ENCODE results near the gene MXD1.
"Not testable (repeated sequence)": the region's sequence is repeated elsewhere in the genome, so short reads cannot be mapped to it uniquely, and the experiment has no call there.

MXD1 gene

DNA sequence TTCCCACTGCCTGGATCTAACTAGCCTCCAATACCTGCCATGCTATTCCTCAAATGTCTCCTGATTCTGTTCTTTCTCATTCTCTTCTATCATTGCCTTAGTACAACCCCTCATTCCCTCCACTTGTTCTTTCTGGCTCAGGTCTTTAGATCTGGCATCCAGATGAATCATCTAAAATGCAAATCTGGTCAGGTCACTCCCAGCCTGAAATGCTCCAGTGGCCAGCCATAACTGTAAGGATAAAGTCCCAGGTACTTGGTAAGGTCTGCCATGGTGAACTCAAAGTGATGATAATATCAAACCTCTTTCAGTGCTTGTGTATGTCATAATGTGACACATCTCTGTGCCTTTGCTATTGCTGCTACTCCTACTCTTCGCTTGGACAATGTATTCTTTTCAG lies 24.0 kb upstream of the MXD1 start:
- Histone ChIP-seq H3K79me2 (ENCODE audit: insufficient read depth, low read length) (peaks cover 22% of the 10 kb centered on the region), H3K4me2 (ENCODE audit: low read depth, low read length, poor library complexity, severe bottlenecking) (no peak overlapping the region), H3K9me3 (ENCODE audit: insufficient read depth, low read depth, low read length) (no peaks in the 10 kb centered on the region), H3F3A (ENCODE audit: low read depth) (no peaks in the 10 kb centered on the region), H3K9me2 (replicated peaks; ENCODE audit: low read depth, low read length) (no peaks in the 10 kb centered on the region), H3K4me3 (ENCODE audit: low read length, poor library complexity, severe bottlenecking) (no peak overlapping the region), H3K4me1 (ENCODE audit: insufficient read depth, low read length, poor library complexity, severe bottlenecking) (peaks cover 18% of the 10 kb centered on the region), H2AFZ (ENCODE audit: low read length) (no peak overlapping the region), H3K9ac (ENCODE audit: low read depth, low read length, poor library complexity, severe bottlenecking) (no peak overlapping the region), H3K27me3 (ENCODE audit: insufficient read depth, low read length, poor library complexity, severe bottlenecking) (no peaks in the 10 kb centered on the region), H3K36me3 (ENCODE audit: insufficient read depth, low read length) (no peaks in the 10 kb centered on the region), H4K20me1 (ENCODE audit: insufficient read depth, low read length, poor library complexity, severe bottlenecking) (peaks cover 17% of the 10 kb centered on the region)
- TF ChIP-seq EZH2phosphoT487 (IDR thresholded peaks at IDR 0.05; ENCODE audit: borderline replicate concordance) = no peak
- TF ChIP-seq, protein P1, sequence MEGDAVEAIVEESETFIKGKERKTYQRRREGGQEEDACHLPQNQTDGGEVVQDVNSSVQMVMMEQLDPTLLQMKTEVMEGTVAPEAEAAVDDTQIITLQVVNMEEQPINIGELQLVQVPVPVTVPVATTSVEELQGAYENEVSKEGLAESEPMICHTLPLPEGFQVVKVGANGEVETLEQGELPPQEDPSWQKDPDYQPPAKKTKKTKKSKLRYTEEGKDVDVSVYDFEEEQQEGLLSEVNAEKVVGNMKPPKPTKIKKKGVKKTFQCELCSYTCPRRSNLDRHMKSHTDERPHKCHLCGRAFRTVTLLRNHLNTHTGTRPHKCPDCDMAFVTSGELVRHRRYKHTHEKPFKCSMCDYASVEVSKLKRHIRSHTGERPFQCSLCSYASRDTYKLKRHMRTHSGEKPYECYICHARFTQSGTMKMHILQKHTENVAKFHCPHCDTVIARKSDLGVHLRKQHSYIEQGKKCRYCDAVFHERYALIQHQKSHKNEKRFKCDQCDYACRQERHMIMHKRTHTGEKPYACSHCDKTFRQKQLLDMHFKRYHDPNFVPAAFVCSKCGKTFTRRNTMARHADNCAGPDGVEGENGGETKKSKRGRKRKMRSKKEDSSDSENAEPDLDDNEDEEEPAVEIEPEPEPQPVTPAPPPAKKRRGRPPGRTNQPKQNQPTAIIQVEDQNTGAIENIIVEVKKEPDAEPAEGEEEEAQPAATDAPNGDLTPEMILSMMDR (conservative IDR thresholded peaks at IDR 0.05; ENCODE audit: low read length) = no peak

DNA sequence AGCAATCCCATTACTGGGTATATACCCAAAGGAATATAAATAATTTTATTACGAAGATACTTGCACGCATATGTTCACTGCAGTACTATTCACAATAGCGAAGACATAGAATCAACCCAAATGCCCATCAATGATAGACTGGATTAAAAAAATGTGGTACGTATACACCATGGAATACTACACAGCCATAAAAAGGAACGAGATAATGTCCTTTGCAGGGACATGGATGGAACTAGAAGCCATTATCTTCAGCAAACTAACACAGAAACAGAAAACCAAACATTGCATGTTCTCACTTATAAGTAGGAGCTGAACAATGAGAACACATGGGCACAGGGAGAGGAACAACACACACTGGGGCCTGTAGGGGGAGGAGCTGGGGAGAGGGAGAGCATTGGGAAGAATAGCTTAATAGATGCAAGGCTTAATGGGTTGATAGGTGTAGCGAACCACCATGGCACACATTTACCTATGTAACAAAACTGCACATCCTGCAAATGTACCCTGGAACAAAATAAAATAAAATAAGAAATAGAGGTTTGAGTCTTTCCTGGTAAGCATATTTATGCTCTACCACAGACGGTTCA lies 22.0 kb upstream of the MXD1 start:
- H3F3A ChIP-seq (ENCODE audit: low read depth); H3K9me3 ChIP-seq (ENCODE audit: insufficient read depth, low read depth, low read length); H3K27me3 ChIP-seq (ENCODE audit: insufficient read depth, low read length, poor library complexity, severe bottlenecking); H3K9me2 ChIP-seq (replicated peaks; ENCODE audit: low read depth, low read length): not testable (repeated sequence)
- Histone ChIP-seq H3K4me3 (ENCODE audit: low read length, poor library complexity, severe bottlenecking) (peak overlapping the region; percentile 89), H3K36me3 (ENCODE audit: insufficient read depth, low read length) (peaks cover 16% of the 10 kb centered on the region; the same call in 1 of the 2 replicates), H2AFZ (ENCODE audit: low read length) (peak overlapping the region; percentile 100), H3K79me2 (ENCODE audit: insufficient read depth, low read length) (peaks cover 40% of the 10 kb centered on the region), H4K20me1 (ENCODE audit: insufficient read depth, low read length, poor library complexity, severe bottlenecking) (peaks cover 23% of the 10 kb centered on the region), H3K4me1 (ENCODE audit: insufficient read depth, low read length, poor library complexity, severe bottlenecking) (peaks cover 28% of the 10 kb centered on the region), H3K9ac (ENCODE audit: low read depth, low read length, poor library complexity, severe bottlenecking) (peak overlapping the region; percentile 90), H3K4me2 (ENCODE audit: low read depth, low read length, poor library complexity, severe bottlenecking) (peak overlapping the region; percentile 93)

DNA sequence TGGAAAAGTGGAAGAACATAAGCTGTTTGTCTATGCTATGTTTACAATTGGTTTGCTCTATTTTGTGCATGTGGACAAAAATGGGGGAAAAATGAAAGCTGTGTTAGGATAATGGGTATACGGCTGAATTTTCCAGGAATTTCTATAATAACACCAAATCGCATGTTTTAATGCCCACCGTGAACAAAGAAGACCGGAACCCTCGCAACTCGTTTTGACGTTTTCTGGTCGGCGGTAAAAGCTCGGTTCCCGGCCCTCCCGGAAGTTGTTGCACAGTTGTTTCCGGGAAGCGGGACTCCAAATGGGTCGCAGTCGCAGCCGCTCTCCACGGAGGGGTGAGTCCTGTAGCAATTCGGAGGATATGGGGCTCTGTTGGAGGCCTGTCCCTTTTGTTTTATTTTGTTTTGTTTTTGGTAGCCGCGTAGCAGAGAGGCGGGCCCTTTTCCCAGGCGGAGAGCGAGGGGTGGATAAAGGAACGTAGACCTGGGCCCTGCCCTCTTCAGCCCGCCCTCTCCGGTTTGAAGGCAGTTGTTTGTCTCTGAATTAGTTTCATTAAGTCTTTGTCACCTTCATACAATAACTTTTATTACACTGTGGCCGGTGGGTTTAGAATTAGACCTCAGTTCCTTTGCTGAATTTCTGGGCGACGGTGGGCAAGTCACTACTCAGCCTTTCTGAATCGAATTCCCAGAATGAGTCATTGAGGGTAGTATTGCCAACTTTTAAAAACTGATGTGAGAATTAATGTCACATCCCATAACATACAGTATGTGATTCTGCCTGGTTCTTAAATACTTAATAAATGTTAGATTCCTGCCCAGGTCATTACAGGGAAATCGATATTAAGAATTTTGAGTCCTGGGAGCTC lies 21.0 kb upstream of the MXD1 start, which contains the start of gene SNRNP27:
Gene SNRNP27 (plus strand): TSS at position 273 of the 868 bp plus-strand sequence. CDS start 29 bp downstream, at position 302.
- TF ChIP-seq, protein P1 (conservative IDR thresholded peaks at IDR 0.05; ENCODE audit: low read length) = no peak
- TF ChIP-seq EZH2phosphoT487 (IDR thresholded peaks at IDR 0.05; ENCODE audit: borderline replicate concordance) = no peak
- no peaks in the 10 kb centered on the region for H3F3A ChIP-seq (ENCODE audit: low read depth)
- peak within 1 kb of the TSS; percentile 93 for H3K4me2 ChIP-seq (ENCODE audit: low read depth, low read length, poor library complexity, severe bottlenecking)
- H3K79me2 ChIP-seq (ENCODE audit: insufficient read depth, low read length) = peaks cover 45% of the 10 kb centered on the region
- H3K9me2 ChIP-seq (replicated peaks; ENCODE audit: low read depth, low read length) = no peaks in the 10 kb centered on the region
- peak within 1 kb of the TSS; percentile 89 for H3K4me3 ChIP-seq (ENCODE audit: low read length, poor library complexity, severe bottlenecking)
- H4K20me1 ChIP-seq (ENCODE audit: insufficient read depth, low read length, poor library complexity, severe bottlenecking) = peaks cover 23% of the 10 kb centered on the region
- peak within 1 kb of the TSS; percentile 90 for H3K9ac ChIP-seq (ENCODE audit: low read depth, low read length, poor library complexity, severe bottlenecking)
- peaks cover 16% of the 10 kb centered on the region; the same call in 1 of the 2 replicates for H3K36me3 ChIP-seq (ENCODE audit: insufficient read depth, low read length)
- peak within 1 kb of the TSS; percentile 100 for H2AFZ ChIP-seq (ENCODE audit: low read length)
- H3K4me1 ChIP-seq (ENCODE audit: insufficient read depth, low read length, poor library complexity, severe bottlenecking) = peaks cover 29% of the 10 kb centered on the region
- no peaks in the 10 kb centered on the region for H3K9me3 ChIP-seq (ENCODE audit: insufficient read depth, low read depth, low read length)
- no peaks in the 10 kb centered on the region for H3K27me3 ChIP-seq (ENCODE audit: insufficient read depth, low read length, poor library complexity, severe bottlenecking)

DNA sequence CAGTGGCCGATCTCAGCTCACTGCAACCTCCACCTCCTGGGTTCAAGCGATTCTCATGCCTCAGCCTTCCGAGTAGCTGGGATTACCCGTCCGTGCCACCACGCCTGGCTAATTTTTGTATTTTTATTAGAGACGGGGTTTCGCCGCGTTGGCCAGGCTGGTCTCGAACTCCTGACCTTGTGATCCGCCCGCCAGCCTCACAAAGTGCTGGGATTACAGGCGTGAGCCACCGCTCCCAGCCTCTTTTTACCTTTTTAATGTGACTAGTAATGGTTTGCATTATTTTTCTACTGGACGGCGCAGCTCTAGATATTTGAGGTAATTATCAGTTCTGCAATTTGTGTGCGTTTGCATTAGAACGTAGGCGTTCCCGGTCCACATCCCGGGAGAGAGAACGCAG lies 20.2 kb upstream of the MXD1 start:
- peak overlapping the region; percentile 93 for H3K4me2 ChIP-seq (ENCODE audit: low read depth, low read length, poor library complexity, severe bottlenecking)
- H3F3A ChIP-seq (ENCODE audit: low read depth); H2AFZ ChIP-seq (ENCODE audit: low read length); H3K27me3 ChIP-seq (ENCODE audit: insufficient read depth, low read length, poor library complexity, severe bottlenecking); H3K9me3 ChIP-seq (ENCODE audit: insufficient read depth, low read depth, low read length); H3K9me2 ChIP-seq (replicated peaks; ENCODE audit: low read depth, low read length): not testable (repeated sequence)
- H3K9ac ChIP-seq (ENCODE audit: low read depth, low read length, poor library complexity, severe bottlenecking) = peak overlapping the region; percentile 90
- peak overlapping the region; percentile 89 for H3K4me3 ChIP-seq (ENCODE audit: low read length, poor library complexity, severe bottlenecking)
- H3K4me1 ChIP-seq (ENCODE audit: insufficient read depth, low read length, poor library complexity, severe bottlenecking) = peaks cover 29% of the 10 kb centered on the region
- H3K79me2 ChIP-seq (ENCODE audit: insufficient read depth, low read length) = peaks cover 50% of the 10 kb centered on the region
- peaks cover 19% of the 10 kb centered on the region; the same call in 1 of the 2 replicates for H3K36me3 ChIP-seq (ENCODE audit: insufficient read depth, low read length)
- H4K20me1 ChIP-seq (ENCODE audit: insufficient read depth, low read length, poor library complexity, severe bottlenecking) = peaks cover 23% of the 10 kb centered on the region

All from Loucy (cell line).